Keratinocyte (primary cell): ENCODE measurements around the gene TAPBP. TPM values are rescaled to one million over a fixed set of nuclear protein-coding genes. Genes with fewer than 3 reads are reported as not detected.

Source experiments
- DNase-seq: peaks from one replicate; pipeline ENCODE4 v3.0.0-alpha.2; 2011; ENCODE audit warnings: low read depth, missing footprints, low spot score
- FAIRE-seq: peaks from 2 replicates; lab custom pipeline; 2011; peaks lifted over from hg19 to GRCh38; lab: Jason Lieb, UNC
- H2AFZ ChIP-seq: 2 replicates; pipeline ENCODE4 v1.6.0; 2012; ENCODE audit warnings: low read length, control low read depth, inconsistent platforms; ENCODE audit not compliant: control insufficient read depth
- H3K27ac ChIP-seq: 2 replicates; pipeline ENCODE4 v1.5.1; 2011; ENCODE audit warnings: low read length; ENCODE audit not compliant: control insufficient read depth, insufficient read depth
- H3K27me3 ChIP-seq: 3 replicates; pipeline ENCODE4 v1.6.0; 2011; ENCODE audit warnings: low read length; ENCODE audit not compliant: control insufficient read depth, insufficient read depth; ENCODE audit errors: extremely low read depth
- H3K36me3 ChIP-seq, 2 experiments: 2 replicates in 1 of 2; 3 replicates in 1 of 2; pipeline ENCODE4 v1.5.1; 2011; ENCODE audit warnings: low read length in 2 of 2, mild to moderate bottlenecking in 1 of 2; ENCODE audit not compliant: control insufficient read depth in 2 of 2, insufficient read depth in 2 of 2; ENCODE audit errors: extremely low read depth in 1 of 2
- H3K4me1 ChIP-seq: 3 replicates; pipeline ENCODE4 v1.5.1; 2011; ENCODE audit warnings: low read length; ENCODE audit not compliant: control insufficient read depth, insufficient read depth; ENCODE audit errors: extremely low read depth
- H3K4me2 ChIP-seq: 3 replicates; pipeline ENCODE4 v1.6.0; 2011; ENCODE audit warnings: low read depth, low read length; ENCODE audit not compliant: control insufficient read depth, insufficient read depth; ENCODE audit errors: extremely low read depth
- H3K4me3 ChIP-seq, 3 experiments: fragments of 200-600 bp in 1 of 3; sonication (generic) in 1 of 3; 2 replicates in 2 of 3; 3 replicates in 1 of 3; pipeline ENCODE4 v1.5.1; 2011 to 2016; ENCODE audit warnings: low read length in 3 of 3, mild to moderate bottlenecking in 3 of 3, control low read depth in 2 of 3, inconsistent platforms in 1 of 3, low read depth in 1 of 3, mixed read lengths in 1 of 3, mixed run types in 1 of 3, moderate library complexity in 1 of 3; ENCODE audit not compliant: control insufficient read depth in 2 of 3, insufficient read depth in 2 of 3; ENCODE audit errors: extremely low read depth in 1 of 3
- H3K79me2 ChIP-seq: 2 replicates; pipeline ENCODE4 v1.6.0; 2012; ENCODE audit warnings: low read length; ENCODE audit not compliant: control insufficient read depth, insufficient read depth
- H3K9ac ChIP-seq: 3 replicates; pipeline ENCODE4 v1.6.0; 2011; ENCODE audit warnings: low read length; ENCODE audit not compliant: control insufficient read depth, insufficient read depth; ENCODE audit errors: extremely low read depth
- H3K9me1 ChIP-seq: 3 replicates; pipeline ENCODE4 v1.6.0; 2011; ENCODE audit warnings: low read length; ENCODE audit not compliant: control insufficient read depth, insufficient read depth; ENCODE audit errors: extremely low read depth
- H3K9me3 ChIP-seq: 2 replicates; pipeline ENCODE4 v1.5.1; 2012; ENCODE audit warnings: low read depth, low read length; ENCODE audit not compliant: control insufficient read depth
- H4K20me1 ChIP-seq: 3 replicates; pipeline ENCODE4 v1.6.0; 2011; ENCODE audit warnings: low read length; ENCODE audit not compliant: control insufficient read depth, insufficient read depth; ENCODE audit errors: extremely low read depth
- EZH2 ChIP-seq: IDR thresholded peaks from one replicate; pipeline ENCODE4 v1.6.1; 2012; ENCODE audit warnings: inconsistent platforms, mild to moderate bottlenecking, low read length, moderate library complexity
- dilution Hi-C: fragments of 300-500 bp; cut with MboI; formaldehyde crosslinking; loops from one replicate; pipeline ENCODE4 v1.7.0; 2020; ENCODE audit warnings: low sequenced_read_pairs; ENCODE audit not compliant: extremely low pct_ligation_motif_present
- polyA plus RNA-seq, 5 experiments: library from polyadenylated mRNA; depleted of rRNA in 3 of 5; stranded (reverse) in 3 of 5; stranded (forward) in 1 of 5; unstranded in 1 of 5; fragments of >200 nt; gene quantifications; 1 replicate in 1 of 5; 2 replicates in 3 of 5; 3 replicates in 1 of 5; pipeline versions ENCODE4 v1.2.1 to v1.2.3, GENCODE V29; 2011 to 2012; ENCODE audit warnings: missing spikeins in 2 of 5, low read depth in 1 of 5, low replicate concordance in 1 of 5
- TF ChIP-seq, protein P1 (sequence below), 3 experiments: IDR thresholded peaks in 1 of 3; conservative IDR thresholded peaks in 1 of 3; optimal IDR thresholded peaks in 1 of 3; 2 replicates in 2 of 3; 3 replicates in 1 of 3; pipeline versions ENCODE3 to v1.5.1; 2011; ENCODE audit warnings: low read length in 3 of 3, mild to moderate bottlenecking in 3 of 3, moderate library complexity in 2 of 3, control low read depth in 1 of 3, inconsistent platforms in 1 of 3; ENCODE audit not compliant: insufficient read depth in 2 of 3; ENCODE audit errors: extremely low read depth in 1 of 3

The TAPBP gene
- polyA plus RNA-seq, 1 donor (not counting 4 experiments of a cell fraction or from before 2014, with no cell fraction given), result 22.2 TPM

- no peak for TF ChIP-seq EZH2
- TF ChIP-seq, protein P1, sequence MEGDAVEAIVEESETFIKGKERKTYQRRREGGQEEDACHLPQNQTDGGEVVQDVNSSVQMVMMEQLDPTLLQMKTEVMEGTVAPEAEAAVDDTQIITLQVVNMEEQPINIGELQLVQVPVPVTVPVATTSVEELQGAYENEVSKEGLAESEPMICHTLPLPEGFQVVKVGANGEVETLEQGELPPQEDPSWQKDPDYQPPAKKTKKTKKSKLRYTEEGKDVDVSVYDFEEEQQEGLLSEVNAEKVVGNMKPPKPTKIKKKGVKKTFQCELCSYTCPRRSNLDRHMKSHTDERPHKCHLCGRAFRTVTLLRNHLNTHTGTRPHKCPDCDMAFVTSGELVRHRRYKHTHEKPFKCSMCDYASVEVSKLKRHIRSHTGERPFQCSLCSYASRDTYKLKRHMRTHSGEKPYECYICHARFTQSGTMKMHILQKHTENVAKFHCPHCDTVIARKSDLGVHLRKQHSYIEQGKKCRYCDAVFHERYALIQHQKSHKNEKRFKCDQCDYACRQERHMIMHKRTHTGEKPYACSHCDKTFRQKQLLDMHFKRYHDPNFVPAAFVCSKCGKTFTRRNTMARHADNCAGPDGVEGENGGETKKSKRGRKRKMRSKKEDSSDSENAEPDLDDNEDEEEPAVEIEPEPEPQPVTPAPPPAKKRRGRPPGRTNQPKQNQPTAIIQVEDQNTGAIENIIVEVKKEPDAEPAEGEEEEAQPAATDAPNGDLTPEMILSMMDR (optimal IDR thresholded peaks at IDR 0.05 in 1 of 3, IDR thresholded peaks at IDR 0.05 in 1 of 3, conservative IDR thresholded peaks at IDR 0.05 in 1 of 3; ENCODE audit: extremely low read depth in 1 of 3, insufficient read depth in 2 of 3, low read length in 3 of 3), result no peak
- peak overlapping the region; percentile 76 for H2AFZ ChIP-seq
- H3K4me2 ChIP-seq, result peak overlapping the region; percentile 76
- peak overlapping the region; percentile 96 for H3K27ac ChIP-seq
- DNase-seq (no peak), FAIRE-seq (no peak)
- H3K4me3 ChIP-seq, result peak overlapping the region; percentile 69 to 95 (median 95)
- dilution Hi-C loops, result no loop called here
- peaks cover 16% of the 10 kb centered on the region for H3K4me1 ChIP-seq
- peaks cover 5 to 8% of the 10 kb centered on the region in 2 experiments for H3K36me3 ChIP-seq
- H3K9me3 ChIP-seq, result no peaks in the 10 kb centered on the region
- no peaks in the 10 kb centered on the region for H3K27me3 ChIP-seq
- no peaks in the 10 kb centered on the region for H4K20me1 ChIP-seq
- H3K9ac ChIP-seq, result peak overlapping the region; percentile 99
- peaks cover 48% of the 10 kb centered on the region for H3K79me2 ChIP-seq
- H3K9me1 ChIP-seq, result no peaks in the 10 kb centered on the region
Observed at GRCh38 chr6:33313105-33313708, 671 bp downstream of the TAPBP start.

GRCh38 chr6:33312361-33313104 lies 1.3 kb downstream of the TAPBP start:
- Histone ChIP-seq H3K79me2 (peaks cover 52% of the 10 kb centered on the region), H2AFZ (no peak overlapping the region), H3K4me1 (peaks cover 14% of the 10 kb centered on the region), H3K36me3 (peaks cover 5 to 8% of the 10 kb centered on the region in 2 experiments), H3K4me3 (peak overlapping the region; percentile 69 to 95 (median 95)), H3K9me3 (no peaks in the 10 kb centered on the region), H3K9ac (peak overlapping the region; percentile 99), H3K4me2 (peak overlapping the region; percentile 76), H3K27ac (peak overlapping the region; percentile 96), H3K27me3 (no peaks in the 10 kb centered on the region), H4K20me1 (no peaks in the 10 kb centered on the region), H3K9me1 (no peaks in the 10 kb centered on the region)
- dilution Hi-C loops, result no loop called here
- no peak for DNase-seq
- peak; percentile 52 for FAIRE-seq
- TF ChIP-seq, protein P1 (optimal IDR thresholded peaks at IDR 0.05 in 1 of 3, IDR thresholded peaks at IDR 0.05 in 1 of 3, conservative IDR thresholded peaks at IDR 0.05 in 1 of 3; ENCODE audit: extremely low read depth in 1 of 3, insufficient read depth in 2 of 3, low read length in 3 of 3), result no peak
- no peak for TF ChIP-seq EZH2
